CD4-positive, alpha-beta T cell treated with Interferon alpha-2 for 1 hour (primary cell): Measurements from ENCODE around the gene CDC37L1.
"Not testable (repeated sequence)": the region's sequence is repeated elsewhere in the genome, so short reads cannot be mapped to it uniquely, and the experiment has no call there.

Experiments
- DNase-seq, 2 donors: peaks; one replicate each; pipeline ENCODE4 v3.0.0-alpha.2; 2020 to 2022

Gene CDC37L1

DNA sequence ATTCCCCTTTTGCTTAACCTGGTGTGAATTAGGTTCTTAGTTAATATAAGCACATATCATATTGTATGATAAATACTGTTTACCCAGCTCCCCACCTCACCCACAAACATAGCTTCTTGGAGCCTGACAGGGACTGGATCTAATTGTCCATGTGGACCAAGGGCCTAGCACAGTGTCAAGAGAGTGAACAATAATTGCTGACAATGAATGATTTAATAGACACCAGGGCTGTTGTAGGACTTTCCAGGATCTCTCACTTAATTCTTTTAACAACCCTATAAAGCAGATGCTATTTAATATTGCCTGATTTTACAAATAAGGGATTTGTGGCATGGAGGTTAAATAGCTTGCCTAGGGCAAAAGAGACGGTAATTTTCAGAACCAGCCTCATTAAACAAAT, 36.8 kb downstream of the CDC37L1 start:
- DNase-seq, result no peak

DNA sequence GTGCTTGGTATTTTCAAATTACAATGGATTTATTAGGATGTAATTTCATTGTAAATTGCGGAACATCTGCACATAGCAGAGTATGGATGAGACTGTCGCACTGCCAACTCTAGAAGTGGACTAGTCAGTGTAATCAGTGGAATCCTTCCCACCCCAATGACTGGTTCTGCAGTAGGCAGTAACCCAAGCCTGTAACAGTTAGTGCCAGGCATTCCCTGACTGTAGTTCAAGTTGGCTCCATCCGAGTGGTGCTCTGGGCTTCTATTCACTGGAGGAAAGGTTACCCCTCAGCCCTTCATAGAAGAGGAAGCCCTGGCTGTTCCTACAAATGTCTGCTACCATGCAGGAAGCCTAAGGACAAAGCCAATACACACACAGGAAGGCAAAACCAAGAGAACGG, 38.4 kb downstream of the CDC37L1 start:
- DNase-seq, result no peak

DNA sequence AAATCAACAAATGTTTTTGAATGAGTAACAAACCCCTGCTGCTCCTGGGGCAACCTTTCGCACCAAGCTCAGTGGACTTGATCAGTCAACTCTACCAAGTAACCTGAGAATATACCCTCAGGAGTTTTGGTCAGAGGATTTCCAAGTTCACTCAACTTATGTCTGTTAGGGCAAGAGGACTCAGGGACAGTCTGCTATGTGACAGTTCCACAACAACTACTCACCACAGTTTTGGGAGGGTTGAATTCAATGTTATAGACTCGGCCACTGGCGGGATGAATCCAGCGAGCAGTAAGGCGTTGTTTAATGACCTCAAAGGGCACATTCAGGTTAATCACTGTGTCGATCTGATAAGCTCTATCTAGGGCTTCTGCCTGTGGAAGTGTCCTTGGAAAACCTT, 39.5 kb downstream of the CDC37L1 start:
- no peak for DNase-seq

DNA sequence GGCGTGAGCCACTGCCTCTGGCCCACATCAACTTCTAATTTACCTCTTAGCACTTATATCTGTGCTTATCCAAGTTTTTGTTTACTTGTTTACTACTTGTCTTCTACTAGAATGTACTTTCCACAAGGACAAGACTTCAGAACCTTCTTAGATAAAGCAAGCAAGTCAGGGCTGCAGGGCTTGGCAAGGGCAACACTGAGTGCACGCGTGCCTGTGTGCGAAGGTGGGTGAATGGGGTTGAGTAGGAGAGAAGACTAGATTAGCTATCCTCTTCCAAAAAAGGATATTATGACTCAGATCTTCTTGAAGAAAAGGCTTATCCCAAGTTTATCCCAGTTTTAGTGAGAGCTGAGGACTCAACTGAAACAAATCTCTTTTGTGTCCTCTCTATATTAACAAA, 42.4 kb downstream of the CDC37L1 start:
- no peak for DNase-seq

DNA sequence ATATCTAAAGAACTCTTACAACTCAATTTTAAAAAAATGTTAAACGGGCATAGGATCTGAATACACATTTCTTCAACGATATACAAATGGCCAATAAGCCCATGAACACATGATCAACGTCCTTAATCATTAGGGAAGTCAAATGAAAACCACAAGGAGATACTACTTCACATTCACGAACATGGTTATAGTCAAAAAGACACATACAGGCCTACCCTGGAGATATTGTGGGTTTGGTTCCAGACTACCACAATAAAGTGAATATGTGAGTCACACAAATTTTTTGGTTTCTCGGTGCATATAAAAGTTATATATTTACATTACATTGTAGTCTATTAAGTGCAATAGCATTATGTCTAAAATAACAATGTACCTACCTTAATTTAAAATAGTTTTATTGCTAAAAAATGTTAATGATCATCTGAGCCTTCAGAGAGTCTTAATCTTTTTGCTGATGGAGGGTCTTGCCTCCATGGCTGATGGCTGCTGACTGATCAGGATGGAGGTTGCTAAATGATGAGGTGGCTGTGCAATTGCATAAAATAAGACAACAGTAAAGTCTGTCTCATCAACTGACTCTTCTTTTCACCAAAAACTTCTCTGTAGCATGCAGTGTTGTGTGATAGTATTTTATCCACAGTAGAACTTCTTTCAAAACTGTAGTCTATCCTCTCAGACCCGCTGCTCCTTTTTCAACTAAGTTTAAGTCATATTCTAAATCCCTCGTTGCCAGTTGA, 46.5 kb downstream of the CDC37L1 start:
- DNase-seq, result no peak

DNA sequence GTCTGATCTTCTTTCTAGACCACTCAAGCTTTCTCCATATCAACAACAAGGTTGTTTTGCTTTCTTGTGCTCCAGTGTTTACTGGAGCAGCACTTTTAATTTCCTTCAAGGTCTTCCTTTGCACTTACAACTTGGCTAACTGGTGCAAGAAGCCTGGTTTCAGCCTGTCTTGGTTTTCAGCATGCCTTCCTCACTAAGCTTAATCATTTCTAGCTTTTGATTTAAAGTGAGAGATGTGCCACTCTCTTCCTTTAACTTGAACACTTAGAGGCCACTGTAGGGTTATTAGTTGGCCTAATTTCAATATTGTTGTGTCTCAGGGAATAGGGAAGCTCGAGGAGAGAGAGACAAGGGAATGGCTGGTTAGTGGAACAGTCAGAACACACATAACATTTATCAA, 48.2 kb downstream of the CDC37L1 start:
- DNase-seq, result no peak

DNA sequence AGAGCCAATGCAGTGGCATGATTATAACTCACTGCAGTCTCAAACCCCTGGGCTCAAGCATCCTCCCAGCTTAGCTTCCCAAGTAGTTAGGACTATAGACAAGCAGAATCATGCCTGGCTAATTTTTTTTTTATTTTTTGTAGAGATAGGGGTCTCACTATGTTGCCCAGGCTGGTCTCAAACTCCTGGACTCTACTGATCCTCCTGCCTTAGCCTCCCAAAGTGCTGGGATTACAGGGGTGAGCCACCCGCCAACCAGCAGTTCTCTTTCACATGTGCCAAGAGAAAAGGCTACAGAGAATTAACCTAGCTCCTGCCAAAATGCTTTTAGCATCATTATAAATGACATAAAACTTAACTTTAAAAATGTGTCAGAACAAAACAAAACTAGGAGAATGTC, 53.5 kb downstream of the CDC37L1 start:
- no peak for DNase-seq

DNA sequence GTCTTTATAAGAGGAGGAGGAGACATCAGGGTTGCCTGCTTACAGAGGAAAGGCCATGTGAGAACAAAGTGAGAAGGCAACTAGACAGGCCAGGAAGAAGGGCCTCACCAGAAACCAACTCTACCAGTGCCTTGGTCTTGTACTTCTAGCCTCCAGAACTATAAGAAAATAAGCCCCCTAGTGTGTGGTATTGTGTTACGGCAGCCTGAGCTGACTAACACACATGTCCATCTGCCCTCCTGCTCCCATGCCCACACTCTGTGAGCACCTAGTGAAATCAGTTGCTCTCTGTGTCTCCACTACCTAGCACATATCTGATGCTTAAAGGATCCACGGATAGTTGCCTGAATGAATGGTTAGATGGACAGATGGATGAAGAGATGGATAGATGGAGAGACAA, 54.8 kb downstream of the CDC37L1 start:
- DNase-seq, result no peak

DNA sequence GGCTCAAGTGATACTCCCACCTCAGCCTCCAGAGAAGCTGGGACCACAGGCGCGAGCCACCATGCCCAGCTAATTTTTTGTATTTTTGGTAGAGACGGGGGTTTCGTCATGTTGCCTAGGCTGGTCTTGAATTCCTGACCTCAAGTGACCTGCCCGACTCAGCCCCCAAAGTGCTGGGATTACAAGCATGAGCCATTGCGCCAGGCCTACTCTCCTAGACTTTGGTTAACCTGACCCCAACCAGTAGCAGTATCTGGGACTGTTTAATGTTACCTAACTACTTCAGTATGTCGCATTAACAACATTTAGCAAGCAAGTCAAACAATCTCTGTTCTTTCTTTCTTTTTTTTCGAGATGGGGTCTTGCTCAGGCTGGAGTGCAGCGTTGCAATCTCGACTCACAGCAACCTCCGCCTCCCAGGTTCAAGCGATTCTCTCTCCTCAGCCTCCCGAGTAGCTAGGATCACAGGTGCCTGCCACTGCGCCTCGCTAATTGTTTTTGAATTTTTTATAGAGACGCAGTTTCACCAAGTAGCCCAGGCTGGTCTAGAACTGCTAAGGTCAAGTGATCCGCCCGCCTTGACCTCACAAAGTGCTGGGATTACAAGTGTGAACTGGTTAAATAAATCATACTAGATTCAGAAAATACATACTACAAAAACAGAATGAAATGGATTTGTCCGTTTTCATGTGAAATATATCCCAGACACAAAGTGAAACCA, 59.7 kb downstream of the CDC37L1 start:
- DNase-seq, result no peak

DNA sequence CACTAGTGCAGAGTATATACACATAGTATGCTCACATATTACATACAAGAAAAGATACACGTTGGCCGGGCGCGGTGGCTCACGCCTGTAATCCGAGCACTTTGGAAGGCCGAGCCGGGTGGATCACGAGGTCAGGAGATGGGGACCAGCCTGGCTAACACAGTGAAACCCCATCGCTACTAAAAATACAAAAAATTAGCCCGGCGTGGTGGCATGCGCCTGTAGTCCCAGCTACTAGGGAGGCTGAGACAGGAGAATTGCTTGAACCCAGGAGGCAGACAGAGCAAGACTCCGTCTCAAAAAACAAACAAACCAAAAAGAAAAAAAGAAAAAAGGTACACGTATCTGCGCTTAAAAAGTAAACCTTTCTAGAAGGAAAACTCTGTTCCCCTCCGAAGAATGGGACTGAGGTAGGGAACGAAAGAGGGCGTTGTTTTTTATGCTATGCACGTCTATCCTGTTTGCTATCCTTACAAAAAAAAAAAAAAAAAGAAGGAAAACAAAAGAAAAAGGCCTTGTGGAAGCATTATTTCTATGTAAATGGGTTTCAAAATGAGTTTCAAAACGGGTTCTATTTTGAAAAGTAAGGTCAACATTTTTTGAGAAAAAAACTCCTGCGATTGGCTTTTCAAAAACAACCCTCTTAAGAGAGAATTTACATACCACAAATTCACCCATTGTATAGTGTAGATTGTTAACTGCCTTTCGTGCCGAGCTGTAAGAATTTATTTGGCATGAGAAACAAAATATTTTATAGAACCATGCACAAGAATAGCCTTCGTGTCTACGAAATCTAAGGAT, 60.4 kb downstream of the CDC37L1 start:
- no peak for DNase-seq

DNA sequence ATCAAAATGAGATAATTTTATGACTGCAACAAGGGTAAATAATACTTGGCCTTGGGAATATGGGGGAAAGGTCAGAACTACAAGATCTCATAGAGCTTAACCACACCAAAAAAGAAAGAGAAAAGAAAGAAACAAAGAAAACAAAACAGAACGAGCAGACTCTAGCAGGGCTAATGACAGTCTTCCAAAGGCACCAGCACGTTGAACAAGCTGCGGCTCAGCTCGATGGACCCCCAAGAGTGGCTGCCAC, 60.9 kb downstream of the CDC37L1 start:
- DNase-seq, result no peak

DNA sequence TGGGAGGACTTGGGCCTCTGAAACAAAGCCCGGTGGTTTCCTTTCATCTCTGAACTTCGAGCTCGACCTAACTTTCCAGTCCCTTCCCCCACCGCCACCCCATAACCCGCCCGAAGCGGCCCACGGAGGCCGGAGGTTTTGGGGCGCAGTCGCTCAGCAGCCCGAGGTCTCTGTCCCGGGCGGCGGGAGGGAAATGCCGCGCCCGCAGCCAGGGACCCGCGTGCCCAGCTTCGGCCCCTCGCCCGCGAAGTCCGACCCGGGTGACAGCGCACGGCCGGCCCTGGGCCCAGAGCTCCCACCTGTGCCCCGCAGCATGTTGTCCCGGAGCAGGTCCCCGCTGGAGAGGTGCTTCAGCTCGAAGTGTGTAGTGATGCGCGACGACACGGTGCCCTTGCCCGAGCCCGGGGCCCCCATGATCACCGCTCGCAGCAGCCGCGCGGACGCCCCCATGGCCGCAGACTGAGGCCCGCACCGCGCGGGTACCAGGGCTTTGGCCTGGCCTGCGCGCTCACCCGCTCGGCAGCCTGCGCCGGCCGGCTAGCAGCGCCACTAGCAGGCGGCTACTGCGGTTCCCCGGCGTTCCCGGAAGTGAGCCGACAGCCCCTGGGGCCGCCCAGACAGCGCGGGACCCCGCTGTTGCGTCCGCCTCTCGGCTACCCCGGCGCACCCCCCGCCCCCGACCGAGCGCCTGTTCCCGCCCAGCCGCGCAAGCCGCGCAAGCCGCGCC, 61.4 kb downstream of the CDC37L1 start, which contains the start of gene AK3:
AK3 (minus strand) TSS at position 565 of the 727 bp plus-strand sequence; CDS start at position 450, 115 bp downstream.
- peak; percentile 86 to 90 for DNase-seq

DNA sequence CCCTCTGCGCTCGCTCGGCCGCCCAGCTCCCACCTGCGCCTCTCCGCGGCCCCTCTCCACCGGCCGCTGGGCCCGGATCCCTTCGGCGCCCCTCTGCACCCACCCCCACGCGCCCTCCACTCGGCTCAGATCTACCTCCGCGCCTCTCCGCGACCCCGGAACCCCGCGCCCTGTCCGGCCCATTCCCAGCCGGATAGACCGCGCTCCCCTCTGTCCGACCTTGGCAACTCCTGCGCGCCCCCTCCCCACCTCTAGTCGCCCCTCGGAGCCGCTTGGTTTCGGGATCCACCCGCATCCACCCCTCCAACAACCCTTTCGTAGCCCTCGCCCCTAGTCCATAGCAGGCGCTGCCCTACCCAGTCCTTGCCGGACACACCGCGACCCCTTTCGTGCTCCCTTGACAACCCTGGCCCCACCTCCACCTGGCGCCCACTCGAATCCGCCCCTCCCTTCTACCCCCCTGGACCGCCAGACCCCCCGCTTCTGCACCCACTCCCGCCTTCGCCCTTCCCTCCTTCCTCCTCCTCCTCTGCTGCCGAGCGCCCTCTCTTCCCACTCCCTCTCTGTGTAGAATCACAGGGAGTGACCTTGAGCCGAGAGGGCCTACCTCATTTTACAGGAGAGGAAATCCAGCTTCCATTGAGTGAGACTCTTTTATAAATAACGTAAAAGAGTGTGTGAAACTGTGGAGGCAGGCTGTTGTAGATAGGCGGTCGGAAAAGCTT, 62.2 kb downstream of the CDC37L1 start:
- DNase-seq, result peak in 1 of 2 donors; percentile 12

DNA sequence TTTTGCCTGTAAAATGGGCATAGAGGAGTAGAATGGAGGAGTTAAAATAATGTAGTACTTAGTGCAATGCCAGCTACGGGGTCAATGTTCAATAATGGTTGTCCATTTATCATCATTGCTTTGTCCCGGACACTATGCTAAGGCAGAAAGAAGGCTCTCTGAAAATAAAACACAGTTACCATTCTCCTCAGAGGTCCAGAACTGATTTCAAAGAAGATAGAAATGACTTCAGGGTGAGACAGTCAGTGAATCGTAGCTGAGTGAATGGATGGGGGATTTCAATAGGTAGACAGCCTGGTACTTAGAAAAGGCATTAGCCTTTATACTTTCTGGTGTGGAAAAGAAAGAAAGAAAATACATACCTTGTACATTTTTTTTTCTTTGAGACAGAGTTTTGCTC, 62.9 kb downstream of the CDC37L1 start:
- DNase-seq, result no peak

DNA sequence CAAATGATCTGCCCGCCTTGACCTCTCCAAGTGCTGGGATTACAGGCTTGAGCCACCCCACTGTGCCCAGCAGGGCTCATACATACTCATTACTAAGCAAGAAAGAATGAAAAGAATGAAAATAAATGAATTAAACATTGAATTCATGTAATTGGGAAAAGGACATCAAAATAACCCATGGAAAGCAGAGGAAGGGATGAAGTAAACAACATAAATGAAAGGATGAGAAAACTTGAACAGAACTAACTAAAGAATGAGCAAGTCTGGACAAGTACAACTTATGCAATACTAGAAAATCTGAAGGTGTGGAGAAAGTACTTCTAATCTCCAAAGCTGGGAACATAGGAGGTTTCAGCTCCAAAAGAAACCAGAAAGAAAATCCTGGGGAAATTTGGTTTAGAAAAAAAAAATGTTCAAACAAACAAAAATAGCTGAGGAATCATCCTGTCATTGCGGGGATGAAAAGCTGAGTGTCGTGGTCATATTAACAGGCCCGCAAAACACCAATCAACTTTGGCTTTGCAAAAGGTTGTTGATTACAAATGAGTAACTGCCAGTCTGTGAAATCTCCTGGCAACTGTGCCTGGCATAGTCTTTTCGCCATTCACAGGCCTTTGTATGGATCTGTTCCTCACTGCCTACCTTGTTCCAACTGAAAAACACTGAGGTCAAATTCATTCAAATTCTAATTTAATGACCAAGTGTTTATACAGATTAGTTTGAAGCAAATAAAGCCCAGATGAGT, 63.9 kb downstream of the CDC37L1 start:
- no peak for DNase-seq

DNA sequence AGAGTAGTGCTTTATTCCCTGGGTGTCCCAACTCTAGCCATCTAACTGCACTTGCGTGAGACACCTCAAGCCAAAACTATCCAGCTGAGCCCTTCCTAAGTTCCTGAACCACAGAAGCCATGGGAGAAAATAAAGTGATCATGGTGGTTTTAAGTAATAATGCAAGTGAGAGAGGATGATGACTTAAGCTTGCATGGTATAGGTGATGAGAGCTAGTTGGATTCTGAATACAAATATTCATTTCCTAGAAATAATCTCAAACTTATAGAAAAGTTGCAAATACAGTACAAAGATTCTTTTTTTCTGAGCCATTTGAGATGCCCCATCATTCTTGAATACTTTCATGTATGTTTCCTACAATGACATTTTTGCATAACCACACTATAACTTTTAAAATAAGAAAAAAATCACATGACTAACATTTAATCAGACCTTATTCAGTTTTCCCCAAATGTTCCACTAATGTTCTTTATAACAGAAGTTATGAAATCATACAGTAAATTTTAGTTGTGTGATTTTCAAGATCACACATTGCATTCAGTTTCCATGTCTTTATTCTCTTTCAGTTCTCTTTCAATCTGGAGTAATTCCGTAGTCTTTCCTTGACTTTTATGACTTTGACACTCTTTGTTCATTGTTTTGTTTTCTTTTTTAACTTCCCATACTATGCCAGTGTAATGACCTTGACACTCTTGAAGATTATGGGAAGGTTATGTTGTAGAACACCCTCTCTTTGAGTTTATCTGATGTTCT, 67.1 kb downstream of the CDC37L1 start:
- DNase-seq, result no peak

DNA sequence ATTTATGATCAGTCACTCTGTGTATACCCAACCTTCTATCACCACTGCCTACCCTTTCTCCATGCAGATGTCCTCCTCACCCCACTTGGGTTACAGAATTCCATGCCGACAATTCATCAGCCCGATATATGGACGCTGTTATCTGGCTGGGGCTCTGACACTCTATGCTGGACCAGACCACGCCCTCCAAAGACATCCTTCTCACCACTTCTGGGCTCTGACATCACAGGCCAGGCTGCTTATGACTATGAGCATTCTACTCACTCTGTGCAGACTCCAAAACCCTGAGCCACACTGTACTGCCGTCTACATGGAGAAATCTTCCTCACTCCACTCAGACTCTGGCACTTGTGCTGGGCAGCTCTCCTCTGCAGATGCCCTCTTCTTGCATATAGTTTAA, 69.2 kb downstream of the CDC37L1 start:
- no peak for DNase-seq

DNA sequence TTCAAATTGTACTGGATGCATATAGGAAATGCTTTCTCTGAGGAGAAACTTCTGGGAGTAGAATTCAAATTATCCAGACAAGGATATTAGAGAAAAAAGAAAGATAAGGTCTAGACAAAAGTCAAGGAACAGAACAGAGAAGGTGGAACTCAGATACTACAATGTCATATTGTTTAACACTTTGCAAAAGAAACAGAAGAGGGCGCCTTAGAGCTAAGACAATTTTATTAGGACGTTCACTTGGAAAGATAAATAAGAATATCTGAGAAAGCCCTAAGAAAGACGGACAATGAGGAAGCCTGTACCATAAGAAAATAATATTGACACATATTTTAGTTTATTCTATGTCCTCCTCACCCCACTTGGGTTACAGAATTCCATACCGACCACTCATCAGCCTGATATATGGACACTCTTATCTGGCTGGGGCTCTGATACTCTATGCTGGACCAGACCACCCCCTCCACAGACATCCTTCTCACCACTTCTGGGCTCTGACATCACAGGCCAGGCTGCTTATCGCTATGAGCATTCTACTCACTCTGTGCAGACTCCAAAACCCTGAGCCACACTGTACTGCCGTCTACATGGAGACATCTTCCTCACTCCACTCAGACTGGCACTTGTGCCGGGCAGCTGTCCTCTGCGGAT, 70.8 kb downstream of the CDC37L1 start:
- DNase-seq, result peak in 1 of 2 donors; percentile 58

DNA sequence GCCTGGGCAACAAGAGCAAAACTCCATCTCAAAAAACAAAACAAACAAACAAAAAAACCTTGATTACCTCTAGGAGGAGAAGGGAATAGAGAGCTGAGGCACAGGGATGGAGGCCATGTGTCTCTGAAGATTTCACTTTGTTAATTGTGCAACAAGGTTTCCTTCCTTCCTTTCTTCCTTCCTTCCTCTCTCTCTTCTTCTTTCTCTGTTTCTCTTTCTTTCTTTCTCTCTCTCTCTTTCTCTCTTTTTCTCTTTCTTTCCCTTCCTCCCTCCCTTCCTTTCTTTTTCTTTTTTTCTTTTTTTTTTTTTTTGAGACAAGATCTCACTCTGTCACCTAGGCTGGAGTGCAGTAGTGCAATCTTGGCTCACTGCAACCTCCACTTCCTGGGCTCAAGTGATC, 75.2 kb downstream of the CDC37L1 start:
- DNase-seq, result not testable (repeated sequence)

DNA sequence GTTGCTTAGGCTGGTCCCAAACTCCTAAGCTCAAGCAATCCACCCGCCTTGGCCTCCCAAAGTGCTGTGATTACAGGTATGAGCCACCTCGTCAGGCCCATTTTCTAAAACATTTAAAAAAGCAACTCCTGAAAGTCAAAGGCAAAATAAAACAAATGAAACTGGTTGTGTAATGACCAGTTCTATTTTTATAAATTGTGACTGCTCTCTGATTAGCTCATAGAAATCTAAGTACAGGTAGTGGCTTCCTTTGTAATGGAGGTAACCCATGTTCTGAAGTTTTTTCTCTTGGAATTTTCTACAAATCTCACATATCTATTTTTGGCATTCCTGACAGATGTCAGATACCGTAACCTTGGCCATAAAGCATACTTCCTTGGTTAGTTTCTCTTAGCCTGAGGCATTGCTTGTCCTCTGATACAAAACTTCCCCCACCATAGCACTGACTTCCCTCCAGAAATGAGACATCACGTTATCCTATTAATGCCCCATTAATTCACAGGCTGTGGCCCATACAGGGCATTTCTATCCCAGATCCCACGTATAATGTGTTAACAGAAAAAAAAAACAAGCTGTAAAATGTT, 75.7 kb downstream of the CDC37L1 start:
- DNase-seq, result no peak
